Stimulated activated CD8-positive, alpha-beta memory T cell treated with anti-CD3 and anti-CD28 coated beads, Interleukin-15, amount 100 ng/mL, for 24 hours (primary cell): ENCODE results near the gene PPIL4.
A peak's percentile ranks its signal among the peaks of the same experiment; 100 is the strongest.

Experiments used
- DNase-seq: peaks from one replicate; pipeline ENCODE4 v3.0.0-alpha.2; 2020; ENCODE audit warnings: low read depth

The PPIL4 gene

GRCh38 chr6:149545754-149546471 is at the start of gene PPIL4:
Gene PPIL4, minus strand, starts transcription at chr6:149546043. Its CDS starts 38 bp downstream, at chr6:149546005.
- DNase-seq: peak; percentile 97

- DNase-seq: no peak
Measured at GRCh38 chr6:149593408-149593807, 47.6 kb upstream of the PPIL4 start.

GRCh38 chr6:149592983-149593382 is 47.1 kb upstream of the PPIL4 start:
- DNase-seq: no peak

GRCh38 chr6:149586149-149586548 is 40.3 kb upstream of the PPIL4 start:
- DNase-seq: no peak

GRCh38 chr6:149581349-149581748 is 35.5 kb upstream of the PPIL4 start:
- no peak for DNase-seq

GRCh38 chr6:149580880-149581279 is 35.0 kb upstream of the PPIL4 start:
- no peak for DNase-seq

GRCh38 chr6:149567945-149568585 is 22.2 kb upstream of the PPIL4 start:
- DNase-seq: no peak

GRCh38 chr6:149567194-149567586 is 21.3 kb upstream of the PPIL4 start:
- DNase-seq: no peak

- peak; percentile 38 for DNase-seq
Measured at GRCh38 chr6:149566410-149567193, 20.8 kb upstream of the PPIL4 start.

- DNase-seq: peak; percentile 90
Measured at GRCh38 chr6:149565527-149566409, 19.9 kb upstream of the PPIL4 start, which contains the start of gene GINM1. Gene GINM1, plus strand, starts transcription at chr6:149566375. Its CDS starts 40 bp downstream, at chr6:149566415.

GRCh38 chr6:149563928-149564325 is 18.1 kb upstream of the PPIL4 start:
- no peak for DNase-seq

- no peak for DNase-seq
Measured at GRCh38 chr6:149563203-149563927, 17.5 kb upstream of the PPIL4 start.

GRCh38 chr6:149560736-149561135 is 14.9 kb upstream of the PPIL4 start:
- DNase-seq: no peak

GRCh38 chr6:149559389-149559788 is 13.5 kb upstream of the PPIL4 start:
- no peak for DNase-seq

GRCh38 chr6:149558029-149558428 is 12.2 kb upstream of the PPIL4 start:
- DNase-seq: no peak

- no peak for DNase-seq
Measured at GRCh38 chr6:149551920-149552319, 6.1 kb upstream of the PPIL4 start.

GRCh38 chr6:149545258-149545753 is 537 bp downstream of the PPIL4 start:
- peak; percentile 1 for DNase-seq

GRCh38 chr6:149544646-149545257 is 1.1 kb downstream of the PPIL4 start:
- no peak for DNase-seq

GRCh38 chr6:149541139-149541538 is 4.7 kb downstream of the PPIL4 start:
- DNase-seq: no peak

- DNase-seq: no peak
Measured at GRCh38 chr6:149534742-149535141, 11.1 kb downstream of the PPIL4 start.
